Muscle of leg (tissue), 11 donors: ENCODE data around the gene NSMCE1. TPM values are rescaled to one million over a fixed set of nuclear protein-coding genes. Genes with fewer than 3 reads are reported as not detected.
A peak's percentile ranks its signal among the peaks of the same experiment; 100 is the strongest.

ENCODE experiments used
- DNase-seq: peaks from one replicate; pipeline ENCODE4 v3.0.0; 2013
- H3K27ac ChIP-seq: one replicate; pipeline ENCODE4 v1.5.1; 2013; ENCODE audit warnings: mild to moderate bottlenecking, low read length, control low read depth
- H3K27me3 ChIP-seq: one replicate; pipeline ENCODE4 v1.6.1; 2013; ENCODE audit warnings: low read length; ENCODE audit not compliant: control insufficient read depth, insufficient read depth
- H3K36me3 ChIP-seq: one replicate; pipeline ENCODE4 v1.6.1; 2013; ENCODE audit warnings: low read length; ENCODE audit not compliant: control insufficient read depth, insufficient read depth
- H3K4me1 ChIP-seq: one replicate; pipeline ENCODE4 v1.6.1; 2013; ENCODE audit warnings: low read length; ENCODE audit not compliant: control insufficient read depth, insufficient read depth
- H3K4me3 ChIP-seq: one replicate; pipeline ENCODE4 v1.5.1; 2013; ENCODE audit warnings: low read length, control low read depth
- H3K9me3 ChIP-seq: replicated peaks from 2 replicates; pipeline ENCODE4 v1.6.1; 2013; ENCODE audit warnings: low read depth, low read length; ENCODE audit not compliant: control insufficient read depth
- WGBS: methylation state at CpG from one replicate; pipeline ENCODE4 v1.1.5; 2013; ENCODE audit warnings: missing lambda C conversion rate; ENCODE audit not compliant: insufficient coverage; 5-methylcytosine and 5-hydroxymethylcytosine counted together
- polyA plus RNA-seq, 8 donors: library from polyadenylated mRNA; unstranded; fragments of 120-200 nt; gene quantifications; one replicate each; pipeline versions ENCODE4 v1.2.1 to v1.2.3, GENCODE V29; 2013; ENCODE audit warnings: inconsistent platforms in 1 of 8, low replicate concordance in 1 of 8; ENCODE audit not compliant: insufficient read length in 8 of 8, insufficient read depth in 1 of 8
- total RNA-seq: library from RNA; stranded (reverse); fragments of 120-200 nt; gene quantifications from one replicate; pipeline ENCODE4 v1.2.4, GENCODE V29; 2013

Gene NSMCE1
- total and polyA plus RNA-seq, 9 donors = 47.6 to 60.0 (median 53.3) TPM

DNA sequence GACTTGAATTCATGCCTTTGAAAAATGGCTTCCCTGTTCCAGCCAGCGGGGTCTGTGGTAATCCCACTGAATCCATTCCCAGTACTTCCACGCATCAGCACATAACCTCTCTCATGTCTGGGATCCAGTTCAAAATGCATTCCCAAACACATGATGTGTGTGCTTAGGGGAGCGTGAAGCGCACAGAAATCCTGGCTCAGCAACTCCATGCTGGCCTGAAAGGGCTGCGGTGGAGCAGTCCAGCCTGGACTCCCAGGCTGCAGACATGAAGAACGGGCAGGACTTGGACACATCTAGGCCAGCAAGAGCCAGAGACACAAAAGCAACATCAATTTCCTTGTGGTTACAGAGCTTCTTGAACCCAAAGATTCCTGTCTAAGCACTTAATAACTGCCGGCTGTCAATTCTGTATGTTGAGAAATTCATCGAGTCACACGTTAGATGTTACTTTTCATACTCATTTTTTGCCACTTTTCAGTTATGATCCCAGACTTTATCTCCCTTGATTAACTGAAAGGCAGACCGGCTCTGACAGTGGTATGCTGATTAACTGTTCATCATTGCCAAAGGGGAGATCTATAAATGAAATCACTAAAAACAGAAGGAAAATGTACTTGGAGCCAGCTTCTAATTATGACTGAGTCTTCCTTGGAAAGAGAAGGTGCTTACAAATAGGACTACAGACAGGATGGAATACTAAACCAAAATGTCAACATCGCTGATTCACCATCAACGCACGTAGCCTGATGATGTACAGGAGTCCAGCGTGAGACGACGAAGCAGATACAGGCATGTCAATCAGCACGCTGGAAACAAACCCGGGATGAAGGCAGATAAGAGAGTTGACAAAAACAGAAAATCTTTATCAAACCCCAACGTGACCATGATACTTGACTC lies 23.0 kb downstream of the NSMCE1 start:
- Histone ChIP-seq H3K27me3 (no peaks in the 10 kb centered on the region), H3K4me3 (no peak overlapping the region), H3K9me3 (no peaks in the 10 kb centered on the region), H3K27ac (peak overlapping the region; percentile 80), H3K4me1 (peaks cover 46% of the 10 kb centered on the region), H3K36me3 (peaks cover 2% of the 10 kb centered on the region)
- DNase-seq = peak; percentile 98
- WGBS = 41% methylated on average over 13 of the region's 19 CpGs

DNA sequence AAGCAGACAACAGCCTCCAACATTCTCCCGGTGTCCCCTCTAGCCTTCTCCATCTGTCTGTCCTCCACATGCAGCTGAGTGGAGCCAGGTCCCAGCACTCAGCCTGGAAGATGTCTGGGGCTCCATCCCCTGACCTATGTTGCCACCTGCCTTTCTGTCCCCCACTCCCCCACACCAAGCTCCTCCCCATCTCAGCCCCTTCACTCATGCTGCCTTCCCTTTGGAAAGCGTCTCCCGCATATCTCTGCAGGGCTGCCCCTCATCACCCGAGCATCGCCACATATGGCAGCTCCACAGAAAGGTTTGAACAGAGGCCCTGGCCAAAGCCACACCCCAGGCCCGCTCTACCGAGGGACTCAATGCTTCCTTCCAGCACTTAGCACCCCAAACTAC lies 24.2 kb downstream of the NSMCE1 start:
- Histone ChIP-seq H3K9me3 (no peaks in the 10 kb centered on the region), H3K27ac (peak overlapping the region; percentile 80), H3K36me3 (peaks cover 2% of the 10 kb centered on the region), H3K4me1 (peaks cover 46% of the 10 kb centered on the region), H3K27me3 (no peaks in the 10 kb centered on the region), H3K4me3 (no peak overlapping the region)
- 80% methylated on average over 7 of the region's 7 CpGs for WGBS
- DNase-seq = no peak

GRCh38 chr16:27243725-27244362 lies 24.7 kb downstream of the NSMCE1 start:
- DNase-seq = no peak
- 89% methylated on average over 10 of the region's 11 CpGs for WGBS
- Histone ChIP-seq H3K9me3 (no peaks in the 10 kb centered on the region), H3K4me3 (no peak overlapping the region), H3K27me3 (no peaks in the 10 kb centered on the region), H3K36me3 (peaks cover 2% of the 10 kb centered on the region), H3K4me1 (peaks cover 48% of the 10 kb centered on the region), H3K27ac (peak overlapping the region; percentile 80)

DNA sequence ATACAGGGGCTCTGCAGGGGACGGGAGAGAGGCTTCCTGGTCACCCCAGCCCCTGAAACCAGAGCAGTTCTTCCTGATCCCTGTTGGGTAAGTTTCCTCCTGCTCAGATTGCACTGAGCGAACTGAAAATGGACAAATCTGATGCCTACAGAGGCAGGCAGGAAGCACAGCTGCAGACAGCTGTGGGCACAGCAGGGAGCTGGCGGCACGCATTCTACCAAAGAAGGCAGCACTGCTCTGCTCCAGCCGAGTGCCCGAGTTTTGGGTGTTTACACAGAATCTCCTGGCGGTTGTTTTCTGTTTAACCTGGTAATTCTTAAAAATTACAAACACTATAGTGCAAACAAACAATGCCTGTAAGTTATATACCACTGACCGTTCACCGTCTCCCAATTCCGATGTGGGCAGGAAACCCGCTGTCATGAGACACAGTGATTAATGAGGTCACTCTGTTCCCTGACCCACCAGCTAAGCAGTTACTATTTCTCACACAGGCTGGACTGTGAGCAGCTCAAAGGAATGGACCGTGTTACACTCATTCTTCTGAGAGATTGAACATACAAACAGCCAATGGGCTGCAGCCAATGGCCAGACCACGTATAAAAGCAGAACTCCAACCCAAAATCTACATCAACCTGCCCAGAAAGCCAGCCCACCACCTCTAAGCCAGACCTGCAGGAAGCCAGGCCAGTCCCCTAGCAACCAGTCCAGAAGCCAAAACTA lies 25.5 kb downstream of the NSMCE1 start:
- H3K36me3 ChIP-seq = peaks cover 2% of the 10 kb centered on the region
- peaks cover 54% of the 10 kb centered on the region for H3K4me1 ChIP-seq
- H3K27ac ChIP-seq = peak overlapping the region; percentile 80
- WGBS = 33% methylated on average over 10 of the region's 13 CpGs
- peak overlapping the region; percentile 9 for H3K4me3 ChIP-seq
- DNase-seq = peak; percentile 83
- no peaks in the 10 kb centered on the region for H3K27me3 ChIP-seq
- H3K9me3 ChIP-seq = no peaks in the 10 kb centered on the region

GRCh38 chr16:27242398-27242797 lies 26.2 kb downstream of the NSMCE1 start:
- H3K36me3 ChIP-seq = peaks cover 2% of the 10 kb centered on the region
- H3K4me3 ChIP-seq = no peak overlapping the region
- peaks cover 61% of the 10 kb centered on the region for H3K4me1 ChIP-seq
- H3K27ac ChIP-seq = peak overlapping the region; percentile 80
- H3K27me3 ChIP-seq = no peaks in the 10 kb centered on the region
- no peaks in the 10 kb centered on the region for H3K9me3 ChIP-seq
- no peak for DNase-seq
- no CpG with 5 or more reads among the region's 2 CpGs for WGBS

DNA sequence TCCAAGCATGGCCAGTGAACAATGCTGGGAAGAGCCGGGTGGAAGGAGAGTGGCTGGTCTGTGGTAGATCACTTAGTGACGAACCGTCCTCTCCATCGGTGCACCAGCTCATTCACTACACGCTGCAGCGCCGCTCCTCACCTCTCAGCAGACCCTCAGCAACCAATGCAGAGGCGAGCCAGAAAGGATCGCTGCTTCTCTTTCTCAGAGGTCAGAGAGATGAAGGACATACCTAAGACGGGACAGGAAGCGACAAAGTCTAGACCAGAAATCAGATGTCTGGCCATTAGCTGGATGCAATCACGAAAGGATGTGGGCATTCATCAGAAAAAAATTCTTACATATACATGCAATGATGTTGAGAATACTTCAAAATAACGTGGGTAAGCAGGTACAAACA lies 26.9 kb downstream of the NSMCE1 start:
- peaks cover 67% of the 10 kb centered on the region for H3K4me1 ChIP-seq
- H3K27me3 ChIP-seq = no peaks in the 10 kb centered on the region
- H3K9me3 ChIP-seq = no peaks in the 10 kb centered on the region
- no CpG with 5 or more reads among the region's 13 CpGs for WGBS
- H3K36me3 ChIP-seq = peaks cover 2% of the 10 kb centered on the region
- H3K27ac ChIP-seq = no peak overlapping the region
- no peak overlapping the region for H3K4me3 ChIP-seq
- no peak for DNase-seq

DNA sequence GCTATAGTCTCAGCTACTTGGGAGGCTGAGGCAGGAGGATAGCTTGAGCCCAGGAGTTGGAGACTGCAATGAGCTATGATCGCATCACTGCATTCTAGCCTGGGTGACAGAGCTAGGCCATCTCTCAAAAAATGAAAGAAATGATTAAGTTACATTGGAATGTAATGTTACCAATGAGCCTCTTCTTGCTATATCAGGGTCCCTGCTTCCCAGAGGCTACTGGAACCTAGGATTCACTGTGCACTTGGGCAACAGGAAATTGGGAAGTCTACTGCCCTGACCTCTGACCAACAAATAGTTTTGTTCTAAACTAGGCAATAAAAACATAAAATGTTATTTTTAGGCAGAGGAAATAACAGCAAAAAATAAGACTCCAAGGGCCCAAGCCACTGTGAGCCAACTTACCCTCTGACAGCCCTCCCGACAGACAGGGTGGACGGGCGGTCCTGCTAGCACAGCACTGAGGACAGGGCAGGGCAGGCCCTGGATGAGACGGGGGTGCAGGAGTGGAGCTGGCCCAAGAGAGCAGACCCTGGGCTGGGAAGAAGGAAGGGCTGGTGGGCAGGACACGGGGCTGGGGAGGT lies 27.5 kb downstream of the NSMCE1 start:
- Histone ChIP-seq H3K27ac (no peak overlapping the region), H3K27me3 (no peaks in the 10 kb centered on the region), H3K9me3 (no peaks in the 10 kb centered on the region), H3K4me1 (peaks cover 65% of the 10 kb centered on the region), H3K36me3 (peaks cover 2% of the 10 kb centered on the region), H3K4me3 (no peak overlapping the region)
- DNase-seq = no peak
- WGBS = no CpG with 5 or more reads among the region's 6 CpGs

- Histone ChIP-seq H3K27ac (no peak overlapping the region), H3K9me3 (no peaks in the 10 kb centered on the region), H3K4me3 (no peak overlapping the region), H3K36me3 (peaks cover 2% of the 10 kb centered on the region), H3K4me1 (peaks cover 66% of the 10 kb centered on the region), H3K27me3 (no peaks in the 10 kb centered on the region)
- DNase-seq = no peak
- 100% methylated on average over 1 of the region's 9 CpGs for WGBS
Measured at GRCh38 chr16:27239906-27240655, 28.5 kb downstream of the NSMCE1 start.

GRCh38 chr16:27239026-27239425 lies 29.5 kb downstream of the NSMCE1 start:
- H3K4me3 ChIP-seq = no peak overlapping the region
- H3K27ac ChIP-seq = no peak overlapping the region
- H3K9me3 ChIP-seq = no peaks in the 10 kb centered on the region
- peaks cover 65% of the 10 kb centered on the region for H3K4me1 ChIP-seq
- 96% methylated on average over 5 of the region's 5 CpGs for WGBS
- no peaks in the 10 kb centered on the region for H3K27me3 ChIP-seq
- H3K36me3 ChIP-seq = peaks cover 7% of the 10 kb centered on the region
- DNase-seq = no peak
